GOT3 (cell line): Measurements from ENCODE around the gene TEAD1.

ENCODE experiments used
- DNase-seq: peaks from one replicate; lab custom pipeline; 2025; ENCODE audit warnings: mixed read lengths; lab: John Stamatoyannopoulos, UW

The TEAD1 gene

GRCh38 chr11:12811861-12812260, 137.6 kb downstream of the TEAD1 start:
- DNase-seq: no peak

- DNase-seq: no peak
These were observed 138.6 kb downstream of the TEAD1 start for GRCh38 chr11:12812849-12813248.

- DNase-seq: no peak
These were observed 139.4 kb downstream of the TEAD1 start for GRCh38 chr11:12813371-12814225.

- DNase-seq: no peak
These were observed 140.9 kb downstream of the TEAD1 start for GRCh38 chr11:12815129-12815480.

GRCh38 chr11:12815931-12816494, 141.8 kb downstream of the TEAD1 start:
- no peak for DNase-seq

GRCh38 chr11:12817681-12818332, 143.6 kb downstream of the TEAD1 start:
- no peak for DNase-seq

- no peak for DNase-seq
These were observed 144.3 kb downstream of the TEAD1 start for GRCh38 chr11:12818333-12819015.

- DNase-seq: no peak
These were observed 148.3 kb downstream of the TEAD1 start for GRCh38 chr11:12822392-12823022.

GRCh38 chr11:12824281-12825041, 150.2 kb downstream of the TEAD1 start:
- DNase-seq: no peak

GRCh38 chr11:12826441-12826840, 152.2 kb downstream of the TEAD1 start:
- DNase-seq: no peak

GRCh38 chr11:12827369-12827768, 153.1 kb downstream of the TEAD1 start:
- no peak for DNase-seq

GRCh38 chr11:12827929-12828812, 153.9 kb downstream of the TEAD1 start:
- no peak for DNase-seq

GRCh38 chr11:12829131-12829530, 154.9 kb downstream of the TEAD1 start:
- no peak for DNase-seq

- no peak for DNase-seq
These were observed 155.5 kb downstream of the TEAD1 start for GRCh38 chr11:12829540-12830314.

GRCh38 chr11:12831471-12832202, 157.4 kb downstream of the TEAD1 start:
- DNase-seq: no peak

GRCh38 chr11:12832480-12833224, 158.4 kb downstream of the TEAD1 start:
- no peak for DNase-seq

GRCh38 chr11:12834166-12834565, 159.9 kb downstream of the TEAD1 start:
- DNase-seq: no peak

GRCh38 chr11:12834630-12835029, 160.4 kb downstream of the TEAD1 start:
- no peak for DNase-seq
